Activated naive CD4-positive, alpha-beta T cell treated with anti-CD3 and anti-CD28 coated beads, Interleukin-2, amount 50 U/mL, for 24 hours (primary cell): Measurements from ENCODE around the gene PTPN3.

ENCODE experiments used
- H3K27ac Mint-ChIP-seq: one replicate; pipeline ENCODE4 v1.8.0; 2021; ENCODE audit warnings: mild to moderate bottlenecking, mixed read lengths
- H3K27me3 Mint-ChIP-seq: one replicate; pipeline ENCODE4 v1.8.0; 2021; ENCODE audit warnings: mixed read lengths
- H3K36me3 Mint-ChIP-seq: one replicate; pipeline ENCODE4 v1.8.0; 2021; ENCODE audit warnings: mixed read lengths
- H3K4me1 Mint-ChIP-seq: one replicate; pipeline ENCODE4 v1.8.0; 2021; ENCODE audit warnings: mixed read lengths
- H3K4me3 Mint-ChIP-seq: one replicate; pipeline ENCODE4 v1.8.0; 2021; ENCODE audit warnings: mild to moderate bottlenecking, mixed read lengths
- H3K9me3 Mint-ChIP-seq: one replicate; pipeline ENCODE4 v1.8.0; 2021; ENCODE audit warnings: mixed read lengths

Gene PTPN3

GRCh38 chr9:109488791-109489492 is 9.2 kb downstream of the PTPN3 start:
- H3K36me3 Mint-ChIP-seq: no peaks in the 10 kb centered on the region
- H3K4me3 Mint-ChIP-seq: no peak overlapping the region
- H3K4me1 Mint-ChIP-seq: no peaks in the 10 kb centered on the region
- peaks cover 13% of the 10 kb centered on the region for H3K27me3 Mint-ChIP-seq
- no peak overlapping the region for H3K27ac Mint-ChIP-seq
- no peaks in the 10 kb centered on the region for H3K9me3 Mint-ChIP-seq

DNA sequence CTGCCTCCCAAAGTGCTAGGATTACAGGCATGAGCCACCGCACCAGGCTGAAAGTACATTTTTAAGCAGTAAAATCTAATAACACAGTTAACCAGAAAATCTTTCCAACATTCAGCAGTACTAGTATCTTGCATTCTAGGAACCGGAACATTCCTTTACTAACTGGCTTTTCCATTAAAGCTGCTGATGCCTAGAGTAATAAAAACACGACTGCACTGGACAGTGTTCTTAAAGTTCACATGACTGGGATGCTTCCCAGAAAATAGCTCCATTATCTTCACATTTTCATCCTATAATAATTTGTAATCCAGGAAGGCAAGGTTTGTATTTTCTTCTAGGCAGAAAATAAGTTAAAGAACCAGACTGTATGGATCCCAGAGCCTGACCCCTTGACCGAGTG is 9.8 kb downstream of the PTPN3 start:
- H3K4me3 Mint-ChIP-seq: no peak overlapping the region
- no peak overlapping the region for H3K27ac Mint-ChIP-seq
- no peaks in the 10 kb centered on the region for H3K9me3 Mint-ChIP-seq
- no peaks in the 10 kb centered on the region for H3K36me3 Mint-ChIP-seq
- no peaks in the 10 kb centered on the region for H3K4me1 Mint-ChIP-seq
- peaks cover 17% of the 10 kb centered on the region for H3K27me3 Mint-ChIP-seq

- Mint-ChIP-seq H3K27ac (no peak overlapping the region), H3K4me3 (no peak overlapping the region)
Measured at GRCh38 chr9:109487247-109487646, 10.9 kb downstream of the PTPN3 start.

DNA sequence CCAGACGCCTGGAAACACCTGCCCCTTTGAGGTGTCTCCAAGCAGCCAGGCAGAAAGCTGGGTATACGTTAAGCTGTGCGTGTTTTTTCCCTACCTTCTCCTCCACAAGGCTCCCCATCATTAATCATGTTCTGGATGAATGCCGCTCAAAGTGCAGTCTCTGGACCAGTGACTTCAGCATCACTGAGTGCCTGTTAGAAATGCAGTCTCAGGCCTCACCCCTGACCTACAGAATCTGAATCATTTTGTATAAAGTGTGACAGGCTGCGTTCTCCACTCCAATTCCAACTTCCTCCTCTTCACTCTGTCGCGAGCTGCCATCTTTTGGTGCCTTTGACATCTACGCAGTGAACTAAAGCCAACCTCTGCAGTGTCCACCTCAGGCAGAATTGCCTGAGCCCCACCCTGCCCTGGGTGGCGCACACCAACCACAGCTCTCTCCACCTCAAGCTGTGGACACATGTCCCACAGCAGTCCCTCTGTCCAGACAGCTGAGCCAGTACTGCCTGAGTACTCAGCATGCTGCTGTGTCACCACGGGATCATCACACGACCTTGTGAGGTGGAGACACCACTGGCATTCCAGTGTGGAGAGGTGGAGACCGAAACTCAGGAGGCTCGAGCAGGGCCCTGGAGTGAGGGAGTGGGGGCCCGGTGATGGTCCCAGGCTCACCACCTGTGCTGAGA is 14.2 kb downstream of the PTPN3 start:
- H3K36me3 Mint-ChIP-seq: no peaks in the 10 kb centered on the region
- no peak overlapping the region for H3K4me3 Mint-ChIP-seq
- H3K9me3 Mint-ChIP-seq: no peaks in the 10 kb centered on the region
- peaks cover 21% of the 10 kb centered on the region for H3K27me3 Mint-ChIP-seq
- H3K4me1 Mint-ChIP-seq: no peaks in the 10 kb centered on the region
- H3K27ac Mint-ChIP-seq: no peak overlapping the region

More at GRCh38 chr9:109487247-109487646, 10.9 kb downstream of the PTPN3 start:
- Mint-ChIP-seq H3K36me3 (no peaks in the 10 kb centered on the region), H3K27me3 (peaks cover 20% of the 10 kb centered on the region), H3K4me1 (no peaks in the 10 kb centered on the region), H3K9me3 (no peaks in the 10 kb centered on the region)

GRCh38 chr9:109482391-109482916 is 15.7 kb downstream of the PTPN3 start:
- Mint-ChIP-seq H3K9me3 (no peaks in the 10 kb centered on the region), H3K4me1 (no peaks in the 10 kb centered on the region), H3K4me3 (no peak overlapping the region), H3K27ac (peak overlapping the region; percentile 0), H3K36me3 (no peaks in the 10 kb centered on the region), H3K27me3 (peaks cover 17% of the 10 kb centered on the region)

DNA sequence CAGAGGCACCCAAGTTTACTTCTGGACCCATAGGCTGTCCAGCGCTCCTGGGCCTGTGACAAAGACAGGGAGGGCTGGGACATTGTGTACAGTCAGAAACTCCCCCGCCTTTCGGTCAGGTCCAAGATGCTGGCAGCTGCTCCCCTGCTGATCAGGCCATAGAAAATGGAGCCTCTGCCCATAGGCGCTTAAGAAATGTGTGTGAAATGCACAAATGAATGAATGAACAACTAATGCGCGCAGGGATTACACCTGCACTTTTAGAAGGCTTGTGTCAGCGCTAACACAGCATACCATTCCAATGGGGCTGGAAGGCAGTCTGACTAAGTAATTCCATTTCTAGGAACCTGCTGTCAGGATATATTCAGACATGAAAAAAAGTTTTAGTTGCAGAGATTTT is 16.3 kb downstream of the PTPN3 start:
- no peak overlapping the region for H3K27ac Mint-ChIP-seq
- no peaks in the 10 kb centered on the region for H3K36me3 Mint-ChIP-seq
- H3K27me3 Mint-ChIP-seq: peaks cover 18% of the 10 kb centered on the region
- H3K9me3 Mint-ChIP-seq: no peaks in the 10 kb centered on the region
- H3K4me1 Mint-ChIP-seq: no peaks in the 10 kb centered on the region
- H3K4me3 Mint-ChIP-seq: no peak overlapping the region

DNA sequence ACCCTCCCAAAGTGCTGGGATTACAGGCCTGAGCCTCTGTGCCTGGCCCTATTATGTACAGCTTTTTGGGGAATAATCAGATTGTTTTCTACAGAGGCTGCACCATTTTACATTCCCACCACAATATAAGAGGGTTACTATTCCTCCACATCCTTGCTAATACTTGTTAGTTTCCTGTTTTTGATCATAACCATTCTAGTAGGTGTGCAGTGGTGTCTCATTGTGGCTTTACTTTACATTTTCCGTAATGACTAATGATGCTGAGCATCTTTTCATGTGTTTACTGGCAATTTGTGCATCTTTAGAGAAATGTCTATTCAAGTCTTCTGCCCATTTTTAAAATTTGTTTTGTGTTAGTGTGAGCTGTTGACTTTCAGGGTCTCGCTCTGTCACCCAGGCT is 18.3 kb downstream of the PTPN3 start:
- Mint-ChIP-seq H3K4me1 (no peaks in the 10 kb centered on the region), H3K9me3 (no peaks in the 10 kb centered on the region), H3K4me3 (no peak overlapping the region), H3K27me3 (peaks cover 14% of the 10 kb centered on the region), H3K36me3 (no peaks in the 10 kb centered on the region), H3K27ac (no peak overlapping the region)

GRCh38 chr9:109478665-109479380 is 19.3 kb downstream of the PTPN3 start:
- H3K9me3 Mint-ChIP-seq: no peaks in the 10 kb centered on the region
- peaks cover 11% of the 10 kb centered on the region for H3K27me3 Mint-ChIP-seq
- H3K27ac Mint-ChIP-seq: no peak overlapping the region
- H3K4me3 Mint-ChIP-seq: no peak overlapping the region
- H3K4me1 Mint-ChIP-seq: no peaks in the 10 kb centered on the region
- no peaks in the 10 kb centered on the region for H3K36me3 Mint-ChIP-seq

DNA sequence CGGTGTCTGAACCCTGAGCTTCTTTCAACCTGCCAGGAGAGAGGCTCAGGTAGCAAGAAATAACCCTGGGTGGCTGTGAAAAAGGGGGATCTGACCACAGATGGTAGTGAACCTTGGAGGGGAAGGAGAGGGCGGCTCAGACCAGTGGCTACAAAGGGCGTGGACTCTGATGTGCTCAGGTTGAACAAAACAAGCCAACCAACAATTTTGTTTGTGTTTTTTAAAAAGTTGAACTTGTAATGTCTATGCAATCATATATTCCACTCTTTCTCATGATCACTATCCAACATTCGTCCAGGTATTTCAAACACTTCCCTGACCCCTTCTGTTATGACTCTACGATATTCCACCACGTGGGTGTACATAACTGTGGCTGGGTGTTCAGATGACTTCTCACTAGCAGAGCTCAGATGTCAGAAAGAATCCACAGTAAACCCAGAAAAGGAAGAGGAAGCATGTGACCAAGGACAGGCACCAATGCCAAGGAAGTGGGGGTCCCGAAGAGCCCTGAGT is 20.0 kb downstream of the PTPN3 start:
- H3K27me3 Mint-ChIP-seq: peaks cover 8% of the 10 kb centered on the region
- H3K36me3 Mint-ChIP-seq: no peaks in the 10 kb centered on the region
- H3K9me3 Mint-ChIP-seq: no peaks in the 10 kb centered on the region
- no peaks in the 10 kb centered on the region for H3K4me1 Mint-ChIP-seq
- H3K27ac Mint-ChIP-seq: no peak overlapping the region
- H3K4me3 Mint-ChIP-seq: no peak overlapping the region

DNA sequence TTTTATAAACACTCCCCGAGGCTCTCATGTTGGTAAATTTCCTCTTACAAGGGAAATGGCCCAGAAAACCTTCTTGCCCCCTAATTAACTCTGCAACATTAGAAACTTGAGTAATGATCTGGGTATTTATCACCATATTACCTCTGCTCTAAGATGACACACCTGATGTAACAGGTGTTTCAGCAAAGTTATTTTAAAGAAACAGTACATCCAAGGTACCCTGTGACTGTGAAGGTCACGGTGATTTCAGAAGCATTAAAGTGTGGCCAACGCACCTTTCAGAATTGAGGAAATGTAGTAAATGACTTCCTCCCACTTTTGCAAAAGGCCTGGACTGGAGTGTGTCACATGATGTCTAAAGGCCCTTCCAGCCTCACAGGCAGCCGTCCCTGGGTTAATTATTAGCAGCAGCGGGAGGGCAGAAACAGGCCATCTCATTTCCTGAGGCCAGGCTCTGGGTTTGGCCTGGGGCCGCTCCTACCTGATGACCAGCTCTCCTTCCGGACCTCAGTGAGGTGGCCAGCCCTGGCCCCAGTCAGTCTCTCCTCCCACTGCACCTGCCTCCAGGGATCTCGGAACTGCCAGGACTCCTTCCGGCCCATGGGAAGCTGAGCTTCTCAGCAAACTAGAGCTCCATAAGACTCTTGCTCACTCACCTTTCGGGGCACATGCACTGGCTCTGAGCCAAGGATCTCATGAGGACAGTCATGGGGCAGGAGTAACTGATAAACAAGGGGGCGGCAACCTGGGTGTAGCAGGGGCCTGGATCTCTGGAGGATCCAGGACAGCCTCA is 20.7 kb downstream of the PTPN3 start:
- Mint-ChIP-seq H3K27ac (no peak overlapping the region), H3K9me3 (no peaks in the 10 kb centered on the region)

GRCh38 chr9:109476642-109477257 is 21.4 kb downstream of the PTPN3 start:
- Mint-ChIP-seq H3K4me1 (no peaks in the 10 kb centered on the region), H3K9me3 (no peaks in the 10 kb centered on the region), H3K27me3 (peaks cover 7% of the 10 kb centered on the region), H3K27ac (no peak overlapping the region), H3K4me3 (no peak overlapping the region), H3K36me3 (no peaks in the 10 kb centered on the region)

More for the DNA sequence above, 20.7 kb downstream of the PTPN3 start:
- H3K4me3 Mint-ChIP-seq: no peak overlapping the region
- H3K4me1 Mint-ChIP-seq: no peaks in the 10 kb centered on the region
- H3K27me3 Mint-ChIP-seq: peaks cover 7% of the 10 kb centered on the region
- H3K36me3 Mint-ChIP-seq: no peaks in the 10 kb centered on the region

- no peak overlapping the region for H3K27ac Mint-ChIP-seq
- H3K4me3 Mint-ChIP-seq: no peak overlapping the region
- H3K27me3 Mint-ChIP-seq: peaks cover 6% of the 10 kb centered on the region
- H3K36me3 Mint-ChIP-seq: no peaks in the 10 kb centered on the region
- H3K4me1 Mint-ChIP-seq: no peaks in the 10 kb centered on the region
- H3K9me3 Mint-ChIP-seq: no peaks in the 10 kb centered on the region
Measured at GRCh38 chr9:109475526-109475925, 22.6 kb downstream of the PTPN3 start.

DNA sequence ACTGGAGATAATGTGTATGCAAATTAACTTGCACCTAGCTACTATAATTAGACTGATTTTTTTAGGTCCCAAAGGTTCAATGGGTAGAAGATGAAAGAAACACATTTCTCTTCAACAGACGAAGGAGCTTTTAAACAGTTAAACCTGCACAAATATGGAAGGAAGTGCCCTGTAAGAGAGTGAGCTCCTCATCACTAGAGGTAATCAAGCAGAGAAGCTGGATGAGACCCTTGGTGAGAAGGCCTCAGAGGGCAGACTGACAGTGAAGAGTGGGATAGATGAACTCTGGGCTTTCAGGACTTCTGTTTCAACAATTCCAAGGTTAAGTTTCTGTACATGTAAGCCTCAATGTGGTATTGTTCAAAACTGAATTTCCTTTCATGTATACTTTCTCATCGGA is 23.2 kb downstream of the PTPN3 start:
- H3K27ac Mint-ChIP-seq: no peak overlapping the region
- no peaks in the 10 kb centered on the region for H3K4me1 Mint-ChIP-seq
- peaks cover 5% of the 10 kb centered on the region for H3K27me3 Mint-ChIP-seq
- no peaks in the 10 kb centered on the region for H3K36me3 Mint-ChIP-seq
- H3K9me3 Mint-ChIP-seq: no peaks in the 10 kb centered on the region
- H3K4me3 Mint-ChIP-seq: no peak overlapping the region

DNA sequence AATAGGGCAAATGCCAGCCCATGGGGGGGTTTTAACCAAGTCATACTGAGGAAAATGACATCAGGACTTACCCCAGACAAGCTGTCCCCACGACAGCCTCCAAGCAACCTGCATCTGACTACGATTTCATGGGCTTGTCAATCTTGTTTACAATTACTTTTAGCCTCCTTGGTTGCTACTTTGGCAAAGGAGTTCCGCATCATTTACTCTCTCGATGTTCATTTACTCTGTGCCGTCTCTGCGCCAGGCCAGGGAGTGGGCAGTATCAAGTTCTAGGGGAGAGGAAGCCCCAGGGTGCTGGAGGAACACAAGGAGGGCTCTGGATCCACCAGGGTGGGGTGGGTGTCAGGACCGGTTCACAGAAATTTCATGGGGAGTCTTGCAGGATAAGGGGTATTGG is 23.9 kb downstream of the PTPN3 start:
- Mint-ChIP-seq H3K27ac (no peak overlapping the region), H3K27me3 (peaks cover 5% of the 10 kb centered on the region), H3K4me3 (no peak overlapping the region), H3K9me3 (no peaks in the 10 kb centered on the region), H3K36me3 (no peaks in the 10 kb centered on the region), H3K4me1 (no peaks in the 10 kb centered on the region)

DNA sequence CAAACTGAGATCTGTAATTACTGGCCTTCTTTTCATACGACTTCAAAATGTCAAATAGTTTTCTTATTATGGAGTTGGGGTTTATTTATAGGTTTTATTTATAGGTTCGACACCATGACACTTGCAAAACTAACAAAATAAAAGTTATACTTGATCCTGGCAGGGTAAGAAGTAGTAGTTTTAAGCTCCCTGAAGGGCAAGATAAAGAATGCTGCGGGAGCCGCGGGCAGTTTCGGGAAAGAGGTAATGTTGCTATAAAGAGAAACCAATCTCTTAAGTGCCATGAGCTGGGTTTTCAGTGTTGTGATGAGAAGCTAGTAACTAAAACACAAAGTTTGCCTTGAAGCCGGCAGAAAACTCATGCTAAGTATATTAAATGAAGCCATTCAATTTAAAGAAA is 24.8 kb downstream of the PTPN3 start:
- H3K9me3 Mint-ChIP-seq: no peaks in the 10 kb centered on the region
- peaks cover 5% of the 10 kb centered on the region for H3K27me3 Mint-ChIP-seq
- H3K27ac Mint-ChIP-seq: no peak overlapping the region
- no peak overlapping the region for H3K4me3 Mint-ChIP-seq
- no peaks in the 10 kb centered on the region for H3K36me3 Mint-ChIP-seq
- no peaks in the 10 kb centered on the region for H3K4me1 Mint-ChIP-seq
